Measurements from ENCODE around the gene RBP2. TPM values are rescaled to one million over a fixed set of nuclear protein-coding genes. Genes with fewer than 3 reads are reported as not detected.

The RBP2 gene
- total RNA-seq, 1 experiment from 2014 or later, result not detected

- ChIA-PET POLR2A (no interaction called here), CTCF (interaction anchor here (0.6 to 11.0 kb wide), 11 partner anchors 9 to 698 kb away, joined by 3 to 234 read pairs (median 5); no protein-coding TSS in a partner anchor)
- BruUV-seq (replicated peaks), result no TSS peak
- Mint-ChIP-seq H3K4me1 (ENCODE audit: insufficient read depth, unreplicated experiment) (peaks cover 6% of the 10 kb centered on the region), H3K36me3 (ENCODE audit: insufficient read depth, unreplicated experiment) (peaks cover 27% of the 10 kb centered on the region), H3K4me3 (ENCODE audit: unreplicated experiment) (no peak overlapping the region), H3K27ac (ENCODE audit: low read depth, unreplicated experiment) (no peak overlapping the region), H3K27me3 (ENCODE audit: insufficient read depth, unreplicated experiment) (no peaks in the 10 kb centered on the region), H3K9me3 (ENCODE audit: unreplicated experiment) (no peaks in the 10 kb centered on the region)
- no peak for DNase-seq (ENCODE audit: unreplicated experiment)
- TF ChIP-seq CTCF (IDR thresholded peaks at IDR 0.05; ENCODE audit: unreplicated experiment), result no peak
- intact Hi-C loops (cut with micrococcal nuclease), result loop anchor here (2.0 to 5.0 kb wide), 2 partner anchors 511 to 1436 kb away; no protein-coding TSS in a partner anchor
Measured at GRCh38 chr3:139425745-139426400, 50.4 kb downstream of the RBP2 start.

- POLR2A ChIA-PET, result no interaction called here
- Mint-ChIP-seq H3K27me3 (ENCODE audit: insufficient read depth, unreplicated experiment) (no peaks in the 10 kb centered on the region), H3K36me3 (ENCODE audit: insufficient read depth, unreplicated experiment) (peaks cover 22% of the 10 kb centered on the region), H3K4me3 (ENCODE audit: unreplicated experiment) (no peak overlapping the region), H3K27ac (ENCODE audit: low read depth, unreplicated experiment) (no peak overlapping the region), H3K4me1 (ENCODE audit: insufficient read depth, unreplicated experiment) (peaks cover 6% of the 10 kb centered on the region), H3K9me3 (ENCODE audit: unreplicated experiment) (no peaks in the 10 kb centered on the region)
- no peak for TF ChIP-seq CTCF (IDR thresholded peaks at IDR 0.05; ENCODE audit: unreplicated experiment)
- no TSS peak for BruUV-seq (replicated peaks)
- no peak for DNase-seq (ENCODE audit: unreplicated experiment)
- CTCF ChIA-PET, result interaction anchor here (0.5 to 11.0 kb wide), 3 partner anchors 10 to 1885 kb away, joined by 3 to 234 read pairs (median 3); no protein-coding TSS in a partner anchor
- intact Hi-C loops (cut with micrococcal nuclease), result no loop called here
Measured at GRCh38 chr3:139423232-139423631, 53.1 kb downstream of the RBP2 start.

- DNase-seq (ENCODE audit: unreplicated experiment), result no peak
- intact Hi-C loops (cut with micrococcal nuclease), result no loop called here
- Mint-ChIP-seq H3K4me1 (ENCODE audit: insufficient read depth, unreplicated experiment) (no peaks in the 10 kb centered on the region), H3K36me3 (ENCODE audit: insufficient read depth, unreplicated experiment) (peaks cover 22% of the 10 kb centered on the region), H3K27me3 (ENCODE audit: insufficient read depth, unreplicated experiment) (no peaks in the 10 kb centered on the region), H3K27ac (ENCODE audit: low read depth, unreplicated experiment) (no peak overlapping the region), H3K4me3 (ENCODE audit: unreplicated experiment) (no peak overlapping the region), H3K9me3 (ENCODE audit: unreplicated experiment) (peaks cover 11% of the 10 kb centered on the region)
- no TSS peak for BruUV-seq (replicated peaks)
- no peak for TF ChIP-seq CTCF (IDR thresholded peaks at IDR 0.05; ENCODE audit: unreplicated experiment)
- ChIA-PET POLR2A (interaction anchor here (1.0 kb wide), 1 partner anchor 13 kb away, joined by 3 read pairs; no protein-coding TSS in a partner anchor), CTCF (interaction anchor here (0.6 to 11.0 kb wide), 4 partner anchors 42 to 819 kb away, joined by 3 to 234 read pairs (median 4); no protein-coding TSS in a partner anchor)
Measured at GRCh38 chr3:139421460-139421859, 54.9 kb downstream of the RBP2 start.

GRCh38 chr3:139421040-139421439 is 55.3 kb downstream of the RBP2 start:
- Mint-ChIP-seq H3K4me1 (ENCODE audit: insufficient read depth, unreplicated experiment) (no peaks in the 10 kb centered on the region), H3K27ac (ENCODE audit: low read depth, unreplicated experiment) (no peak overlapping the region), H3K36me3 (ENCODE audit: insufficient read depth, unreplicated experiment) (peaks cover 22% of the 10 kb centered on the region), H3K9me3 (ENCODE audit: unreplicated experiment) (peaks cover 15% of the 10 kb centered on the region), H3K27me3 (ENCODE audit: insufficient read depth, unreplicated experiment) (no peaks in the 10 kb centered on the region), H3K4me3 (ENCODE audit: unreplicated experiment) (no peak overlapping the region)
- ChIA-PET CTCF (interaction anchor here (0.7 to 11.0 kb wide), 3 partner anchors 41 to 820 kb away, joined by 3 to 234 read pairs (median 3); no protein-coding TSS in a partner anchor), POLR2A (interaction anchor here (1.0 kb wide), 1 partner anchor 13 kb away, joined by 3 read pairs; no protein-coding TSS in a partner anchor)
- DNase-seq (ENCODE audit: unreplicated experiment), result no peak
- intact Hi-C loops (cut with micrococcal nuclease), result no loop called here
- no TSS peak for BruUV-seq (replicated peaks)
- TF ChIP-seq CTCF (IDR thresholded peaks at IDR 0.05; ENCODE audit: unreplicated experiment), result no peak

Data from MCF 10A (cell line).